Chondrocyte (in vitro differentiated cells): Measurements from ENCODE around the gene RIF1. TPM values are rescaled to one million over a fixed set of nuclear protein-coding genes. Genes with fewer than 3 reads are reported as not detected.

ENCODE experiments used
- DNase-seq: peaks from one replicate; pipeline ENCODE4 v3.0.0; 2021; ENCODE audit warnings: mixed read lengths, low spot score
- H3K27ac Mint-ChIP-seq: one replicate; pipeline ENCODE4 v1.8.0; 2021; ENCODE audit warnings: mild to moderate bottlenecking, moderate library complexity, mixed read lengths; ENCODE audit not compliant: unreplicated experiment
- H3K27me3 Mint-ChIP-seq: 2 replicates; pipeline ENCODE4 v1.8.0; 2021; ENCODE audit warnings: low read depth, mixed read lengths
- H3K36me3 Mint-ChIP-seq: 2 replicates; pipeline ENCODE4 v1.8.0; 2021; ENCODE audit warnings: low read depth, mixed read lengths
- H3K4me1 Mint-ChIP-seq: 2 replicates; pipeline ENCODE4 v1.8.0; 2021; ENCODE audit warnings: low read depth, mild to moderate bottlenecking, mixed read lengths
- H3K4me3 Mint-ChIP-seq: one replicate; pipeline ENCODE4 v1.8.0; 2021; ENCODE audit warnings: mild to moderate bottlenecking, moderate library complexity, mixed read lengths; ENCODE audit not compliant: unreplicated experiment
- H3K9me3 Mint-ChIP-seq: 2 replicates; pipeline ENCODE4 v1.8.0; 2021; ENCODE audit warnings: low read depth, mixed read lengths
- CTCF ChIP-seq: fragments of 200-600 bp; sonication (generic); IDR thresholded peaks from 2 replicates; pipeline ENCODE4 v1.5.0; 2021; ENCODE audit warnings: antibody characterized with exemption, mild to moderate bottlenecking, moderate library complexity
- total RNA-seq: library from RNA; stranded (reverse); gene quantifications from 3 replicates; pipeline ENCODE4 v1.2.1, GENCODE V29; 2021

RIF1 gene
- total RNA-seq, 1 donor from 2014 or later: 33.5 TPM

DNA sequence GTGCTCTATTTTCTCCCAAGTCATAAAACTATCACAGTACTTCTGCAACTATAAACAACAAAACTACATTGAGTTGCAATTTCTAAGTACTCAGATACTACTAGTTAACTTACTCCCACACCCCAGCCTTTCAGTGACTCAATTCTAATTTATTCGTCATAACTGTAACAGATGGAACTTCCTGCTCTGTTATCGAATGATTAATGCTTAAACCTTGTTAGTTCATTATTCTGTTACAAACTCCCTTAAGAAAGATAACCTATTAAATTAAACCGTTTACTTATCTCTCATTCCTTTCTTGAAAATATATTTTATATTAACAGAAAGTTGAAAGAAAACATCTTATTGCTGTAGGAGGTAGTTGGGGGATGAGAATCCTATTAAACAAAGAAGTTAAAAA is 35.3 kb upstream of the RIF1 start:
- no peak for DNase-seq
- Mint-ChIP-seq H3K9me3 (no peaks in the 10 kb centered on the region), H3K27ac (peak overlapping the region; percentile 4), H3K4me3 (no peak overlapping the region), H3K36me3 (no peaks in the 10 kb centered on the region), H3K27me3 (no peaks in the 10 kb centered on the region), H3K4me1 (peaks cover 11% of the 10 kb centered on the region)
- no peak for TF ChIP-seq CTCF

DNA sequence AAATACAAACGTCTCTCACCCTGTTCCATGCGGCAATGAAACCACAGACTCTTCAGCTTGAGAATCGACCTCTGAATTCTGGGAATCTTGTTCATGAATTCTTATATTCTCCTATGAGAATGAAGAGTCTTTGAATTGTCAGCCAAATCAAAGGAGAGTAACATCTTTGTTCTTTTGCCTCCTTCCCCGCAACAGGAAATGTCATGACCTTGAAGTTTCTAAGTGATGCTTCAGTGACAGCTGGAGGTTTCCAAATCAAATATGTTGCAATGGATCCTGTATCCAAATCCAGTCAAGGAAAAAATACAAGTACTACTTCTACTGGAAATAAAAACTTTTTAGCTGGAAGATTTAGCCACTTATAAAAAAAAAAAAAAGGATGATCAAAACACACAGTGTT is 30.5 kb upstream of the RIF1 start:
- no peaks in the 10 kb centered on the region for H3K9me3 Mint-ChIP-seq
- H3K36me3 Mint-ChIP-seq: no peaks in the 10 kb centered on the region
- no peak for TF ChIP-seq CTCF
- H3K4me1 Mint-ChIP-seq: peaks cover 13% of the 10 kb centered on the region
- H3K27me3 Mint-ChIP-seq: no peaks in the 10 kb centered on the region
- no peak for DNase-seq
- H3K27ac Mint-ChIP-seq: no peak overlapping the region
- no peak overlapping the region for H3K4me3 Mint-ChIP-seq

DNA sequence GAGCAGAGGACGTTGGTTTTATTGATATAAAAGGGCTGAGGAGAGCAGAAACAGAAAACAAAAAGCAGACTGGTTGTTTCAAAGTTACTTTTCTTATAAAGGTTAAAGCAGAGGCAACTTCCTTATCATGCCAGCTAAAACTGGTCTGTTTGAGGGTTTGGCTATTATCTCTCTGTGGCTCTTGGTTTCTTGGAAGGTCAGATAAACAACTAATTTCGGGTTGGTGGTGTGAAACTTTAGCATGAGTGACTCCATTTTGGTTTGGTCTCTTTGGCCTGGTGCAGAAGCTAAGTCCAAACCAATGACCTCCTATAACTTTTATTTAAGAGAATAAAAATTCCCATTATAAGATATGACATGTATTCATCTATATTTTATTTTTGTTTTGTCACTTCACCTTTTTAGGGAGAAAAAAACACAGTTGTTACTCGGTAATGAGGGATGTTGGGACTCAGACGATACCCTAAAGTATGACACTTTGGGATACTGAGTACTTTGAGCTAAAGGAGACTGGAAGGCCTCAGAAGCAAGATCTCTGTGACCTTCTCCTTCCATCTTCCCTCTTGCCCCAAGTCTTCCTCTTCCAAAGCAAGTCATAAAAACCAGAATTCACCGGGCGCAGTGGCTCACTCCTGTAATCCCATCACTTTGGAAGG is 29.0 kb upstream of the RIF1 start:
- no peak overlapping the region for H3K4me3 Mint-ChIP-seq
- no peaks in the 10 kb centered on the region for H3K27me3 Mint-ChIP-seq
- TF ChIP-seq CTCF: no peak
- no peaks in the 10 kb centered on the region for H3K36me3 Mint-ChIP-seq
- DNase-seq: no peak
- H3K9me3 Mint-ChIP-seq: no peaks in the 10 kb centered on the region
- no peak overlapping the region for H3K27ac Mint-ChIP-seq
- H3K4me1 Mint-ChIP-seq: peaks cover 9% of the 10 kb centered on the region

DNA sequence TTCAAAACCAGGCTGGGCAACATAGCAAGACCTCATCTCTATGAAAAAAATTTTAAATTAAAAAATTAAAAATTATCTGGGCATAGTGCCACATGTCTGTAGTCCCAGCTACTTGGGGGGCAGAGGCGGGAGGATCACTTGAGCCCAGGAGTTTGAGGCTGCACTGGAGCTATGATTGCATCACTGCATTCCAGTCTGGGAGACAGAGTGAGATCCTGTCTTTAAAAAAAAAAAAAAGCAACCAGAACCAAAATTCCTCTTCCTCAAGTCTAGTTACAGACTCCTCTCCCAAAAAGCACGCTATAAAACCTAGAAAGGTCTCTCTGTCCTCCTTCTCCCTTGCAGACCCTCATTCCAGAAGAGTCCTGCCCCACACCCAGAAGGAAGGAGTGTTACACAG is 28.4 kb upstream of the RIF1 start:
- Mint-ChIP-seq H3K4me1 (peaks cover 9% of the 10 kb centered on the region), H3K4me3 (no peak overlapping the region), H3K27ac (peak overlapping the region; percentile 78), H3K27me3 (no peaks in the 10 kb centered on the region), H3K9me3 (no peaks in the 10 kb centered on the region), H3K36me3 (no peaks in the 10 kb centered on the region)
- no peak for DNase-seq
- TF ChIP-seq CTCF: no peak

- H3K27ac Mint-ChIP-seq: no peak overlapping the region
- TF ChIP-seq CTCF: no peak
- H3K4me3 Mint-ChIP-seq: no peak overlapping the region
- no peaks in the 10 kb centered on the region for H3K4me1 Mint-ChIP-seq
- DNase-seq: no peak
- peaks cover 4% of the 10 kb centered on the region for H3K9me3 Mint-ChIP-seq
- no peaks in the 10 kb centered on the region for H3K27me3 Mint-ChIP-seq
- H3K36me3 Mint-ChIP-seq: no peaks in the 10 kb centered on the region
Observed at GRCh38 chr2:151388011-151388410, 21.7 kb upstream of the RIF1 start.
